RWPE2 (cell line): ENCODE results near the gene IPCEF1.

Source experiments
- ATAC-seq: fragments of 200-7000 bp; cut with Tn5 transposase; 3 replicates; pipeline ENCODE4 v1.9.1; 2021; ENCODE audit warnings: low read depth
- DNase-seq: peaks from one replicate; pipeline ENCODE4 v3.0.0-alpha.2; 2020; ENCODE audit warnings: low spot score
- H3K27ac ChIP-seq: fragments of 450-650 bp; 2 replicates; pipeline ENCODE4 v1.5.1; 2017; ENCODE audit warnings: mild to moderate bottlenecking; ENCODE audit not compliant: poor library complexity, severe bottlenecking
- H3K27me3 ChIP-seq: fragments of 250-450 bp; sonication (Bioruptor Pico); 2 replicates; pipeline ENCODE4 v1.5.1; 2021; ENCODE audit warnings: mild to moderate bottlenecking, moderate library complexity; ENCODE audit not compliant: insufficient read depth, poor library complexity, severe bottlenecking
- H3K36me3 ChIP-seq: fragments of 250-450 bp; sonication (Bioruptor Pico); 2 replicates; pipeline ENCODE4 v1.5.1; 2020; ENCODE audit warnings: low read depth, mild to moderate bottlenecking, moderate library complexity
- H3K4me1 ChIP-seq: fragments of 250-450 bp; sonication (Bioruptor Pico); 2 replicates; pipeline ENCODE4 v1.5.1; 2021; ENCODE audit warnings: mild to moderate bottlenecking, moderate library complexity; ENCODE audit not compliant: insufficient read depth, poor library complexity, severe bottlenecking
- H3K4me3 ChIP-seq: fragments of 250-450 bp; sonication (Bioruptor Pico); 2 replicates; pipeline ENCODE4 v1.5.1; 2021; ENCODE audit warnings: mild to moderate bottlenecking, moderate library complexity; ENCODE audit not compliant: severe bottlenecking
- H3K9me3 ChIP-seq: fragments of 250-450 bp; sonication (Bioruptor Pico); 2 replicates; pipeline ENCODE4 v1.5.1; 2021; ENCODE audit warnings: mild to moderate bottlenecking, moderate library complexity; ENCODE audit not compliant: severe bottlenecking
- CTCF ChIP-seq: fragments of 450-650 bp; IDR thresholded peaks from one replicate; pipeline ENCODE4 v1.5.1; 2017; ENCODE audit warnings: mild to moderate bottlenecking, moderate library complexity; ENCODE audit not compliant: poor library complexity, severe bottlenecking

The IPCEF1 gene

GRCh38 chr6:154164397-154164796 lies 192.2 kb downstream of the IPCEF1 start:
- no peaks in the 10 kb centered on the region for H3K27me3 ChIP-seq
- H3K4me1 ChIP-seq, result no peaks in the 10 kb centered on the region
- ATAC-seq (no peak), DNase-seq (no peak)
- no peak overlapping the region for H3K27ac ChIP-seq
- no peak for TF ChIP-seq CTCF
- no peaks in the 10 kb centered on the region for H3K36me3 ChIP-seq
- no peak overlapping the region for H3K4me3 ChIP-seq
- H3K9me3 ChIP-seq, result no peaks in the 10 kb centered on the region

- Histone ChIP-seq H3K27ac (no peak overlapping the region), H3K36me3 (no peaks in the 10 kb centered on the region), H3K4me1 (no peaks in the 10 kb centered on the region), H3K4me3 (no peak overlapping the region), H3K27me3 (no peaks in the 10 kb centered on the region), H3K9me3 (no peaks in the 10 kb centered on the region)
- TF ChIP-seq CTCF, result no peak
- ATAC-seq, result no peak
- no peak for DNase-seq
These were observed 194.9 kb downstream of the IPCEF1 start for GRCh38 chr6:154161689-154162088.

GRCh38 chr6:154159126-154159525 lies 197.5 kb downstream of the IPCEF1 start:
- Histone ChIP-seq H3K4me1 (no peaks in the 10 kb centered on the region), H3K27ac (no peak overlapping the region), H3K9me3 (no peaks in the 10 kb centered on the region), H3K36me3 (no peaks in the 10 kb centered on the region), H3K4me3 (no peak overlapping the region), H3K27me3 (no peaks in the 10 kb centered on the region)
- TF ChIP-seq CTCF, result no peak
- DNase-seq, result no peak
- ATAC-seq, result no peak

GRCh38 chr6:154157706-154158105 lies 198.9 kb downstream of the IPCEF1 start:
- Histone ChIP-seq H3K9me3 (no peaks in the 10 kb centered on the region), H3K27ac (no peak overlapping the region), H3K27me3 (no peaks in the 10 kb centered on the region), H3K4me1 (no peaks in the 10 kb centered on the region), H3K4me3 (no peak overlapping the region), H3K36me3 (no peaks in the 10 kb centered on the region)
- TF ChIP-seq CTCF, result no peak
- ATAC-seq (no peak), DNase-seq (no peak)

- H3K4me3 ChIP-seq, result no peak overlapping the region
- no peak overlapping the region for H3K27ac ChIP-seq
- no peaks in the 10 kb centered on the region for H3K36me3 ChIP-seq
- H3K27me3 ChIP-seq, result no peaks in the 10 kb centered on the region
- TF ChIP-seq CTCF, result no peak
- DNase-seq (no peak), ATAC-seq (no peak)
- no peaks in the 10 kb centered on the region for H3K9me3 ChIP-seq
- H3K4me1 ChIP-seq, result no peaks in the 10 kb centered on the region
These were observed 199.5 kb downstream of the IPCEF1 start for GRCh38 chr6:154157082-154157481.
